ENCODE measurements around the gene TMEM217.

The TMEM217 gene

DNA sequence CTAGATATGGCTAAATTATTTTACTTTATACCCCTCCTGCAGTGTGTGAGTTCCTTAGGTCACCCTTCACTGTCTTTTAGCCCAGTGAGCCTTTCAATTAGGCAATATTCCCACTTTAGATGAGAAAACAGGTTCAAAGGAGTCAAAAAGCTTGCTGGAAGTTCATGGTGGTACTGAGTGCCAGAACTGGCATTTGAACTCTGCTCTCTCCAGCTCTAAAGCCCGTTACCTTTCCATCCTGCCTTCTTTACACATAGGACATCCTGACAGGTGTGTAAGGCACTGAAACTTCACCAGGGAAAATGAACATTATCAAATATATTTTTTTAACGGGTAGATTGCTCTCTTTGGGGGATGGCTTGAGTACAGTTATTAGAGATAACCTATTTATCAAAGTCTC lies 11.2 kb upstream of the TMEM217 start:
- H3K9me3 Mint-ChIP-seq: no peaks in the 10 kb centered on the region
- H3K27me3 Mint-ChIP-seq: no peaks in the 10 kb centered on the region
- H3K27ac Mint-ChIP-seq: no peak overlapping the region
- intact Hi-C loops (cut with micrococcal nuclease): no loop called here
- H3K36me3 Mint-ChIP-seq (ENCODE audit: low read depth): peaks cover 33% of the 10 kb centered on the region
- H3K4me3 Mint-ChIP-seq: no peak overlapping the region
- H3K4me1 Mint-ChIP-seq (ENCODE audit: low read depth): peaks cover 41% of the 10 kb centered on the region

DNA sequence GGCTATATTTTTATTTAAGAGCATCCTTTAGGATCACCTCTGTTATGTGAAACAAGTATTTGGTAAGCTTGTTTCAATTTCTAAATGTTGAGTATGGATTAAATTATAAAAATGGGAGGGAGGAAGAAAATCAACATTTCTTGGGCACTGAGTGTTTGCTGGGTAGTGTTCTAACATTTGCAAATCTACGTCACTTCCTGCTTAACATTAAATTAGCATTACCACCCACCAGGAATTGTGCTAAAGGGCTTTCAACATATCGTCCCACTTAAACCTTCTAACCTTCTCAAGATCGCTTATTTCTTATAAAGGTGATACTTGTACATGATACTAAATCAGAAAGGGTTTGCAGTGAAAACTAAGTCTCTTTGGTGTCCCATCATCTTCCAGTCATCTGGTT lies 7.9 kb upstream of the TMEM217 start:
- H3K9me3 Mint-ChIP-seq: no peaks in the 10 kb centered on the region
- H3K4me1 Mint-ChIP-seq (ENCODE audit: low read depth): peaks cover 28% of the 10 kb centered on the region
- H3K27me3 Mint-ChIP-seq: no peaks in the 10 kb centered on the region
- peaks cover 40% of the 10 kb centered on the region for H3K36me3 Mint-ChIP-seq (ENCODE audit: low read depth)
- no peak overlapping the region for H3K27ac Mint-ChIP-seq
- no peak overlapping the region for H3K4me3 Mint-ChIP-seq
- intact Hi-C loops (cut with micrococcal nuclease): no loop called here

DNA sequence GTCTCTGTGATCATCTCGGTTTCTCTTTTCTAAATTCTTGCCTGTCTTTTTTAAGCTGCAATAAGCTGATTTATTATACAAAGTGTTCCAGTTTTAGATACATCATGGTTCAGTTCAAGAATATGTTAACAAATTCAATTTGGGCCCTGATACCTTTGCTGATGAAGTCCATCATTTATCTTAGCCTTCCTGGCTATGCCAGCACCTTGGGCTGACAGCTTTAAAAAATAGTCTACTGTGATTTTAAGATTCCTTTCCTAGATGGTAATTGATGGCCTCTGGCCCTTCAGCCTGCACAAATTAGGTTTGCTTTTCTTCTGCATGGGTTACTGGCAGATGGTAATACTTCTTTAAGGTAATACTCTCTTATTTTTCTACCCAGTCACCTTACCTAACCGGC lies 7.1 kb upstream of the TMEM217 start:
- Mint-ChIP-seq H3K27me3 (no peaks in the 10 kb centered on the region), H3K36me3 (ENCODE audit: low read depth) (peaks cover 35% of the 10 kb centered on the region), H3K27ac (no peak overlapping the region), H3K9me3 (no peaks in the 10 kb centered on the region), H3K4me1 (ENCODE audit: low read depth) (peaks cover 23% of the 10 kb centered on the region), H3K4me3 (no peak overlapping the region)
- intact Hi-C loops (cut with micrococcal nuclease): no loop called here

DNA sequence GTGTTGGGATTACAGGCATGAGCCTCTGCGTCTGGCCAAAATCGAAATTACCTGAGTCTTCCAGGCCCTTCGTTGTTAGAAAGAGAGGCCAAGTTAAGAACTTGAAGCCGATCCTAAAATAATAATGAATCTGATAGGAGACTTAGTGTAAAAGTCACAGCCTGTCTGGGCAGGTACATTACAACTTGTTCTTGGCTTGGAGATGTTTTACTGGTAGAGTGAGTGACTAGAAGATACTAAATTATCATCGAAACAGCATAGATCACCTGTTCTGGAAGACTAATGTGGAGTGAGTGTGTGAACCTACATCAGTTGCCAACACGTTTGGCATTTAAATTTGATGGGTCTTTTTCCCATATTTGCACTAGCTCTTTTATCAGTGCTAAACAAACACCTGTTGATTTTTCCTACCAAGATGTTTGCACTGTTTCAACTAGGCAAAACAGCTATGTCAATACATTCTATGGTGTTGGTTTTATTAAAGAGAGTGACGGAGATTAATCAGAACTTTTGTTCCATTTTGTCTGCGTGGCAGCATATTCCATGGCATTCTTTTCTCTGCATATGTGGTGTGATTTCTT lies 4.6 kb upstream of the TMEM217 start:
- Mint-ChIP-seq H3K36me3 (ENCODE audit: low read depth) (peaks cover 26% of the 10 kb centered on the region), H3K27ac (no peak overlapping the region), H3K4me3 (no peak overlapping the region), H3K9me3 (no peaks in the 10 kb centered on the region), H3K27me3 (no peaks in the 10 kb centered on the region), H3K4me1 (ENCODE audit: low read depth) (peaks cover 37% of the 10 kb centered on the region)
- intact Hi-C loops (cut with micrococcal nuclease): no loop called here

DNA sequence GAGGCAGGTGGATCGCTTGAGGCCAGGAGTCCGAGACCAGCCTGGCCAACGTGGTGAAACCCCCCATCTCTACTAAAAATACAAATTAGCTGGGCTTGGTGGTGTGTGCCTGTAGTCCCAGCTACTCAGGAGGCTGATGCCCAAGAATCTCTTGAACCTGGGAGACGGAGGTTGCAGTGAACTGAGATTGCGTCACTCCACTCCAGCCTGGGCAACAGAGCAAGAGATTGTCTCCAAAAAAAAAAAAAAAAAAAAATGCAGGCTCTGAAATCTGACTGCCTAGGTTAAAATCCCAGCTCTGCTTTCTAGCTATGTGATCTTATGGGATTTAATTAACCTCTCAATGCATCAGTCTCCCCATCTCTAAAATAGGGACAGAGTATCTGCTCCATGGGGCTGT lies 3.3 kb upstream of the TMEM217 start:
- peaks cover 45% of the 10 kb centered on the region for H3K4me1 Mint-ChIP-seq (ENCODE audit: low read depth)
- H3K9me3 Mint-ChIP-seq: no peaks in the 10 kb centered on the region
- H3K27ac Mint-ChIP-seq: no peak overlapping the region
- no peak overlapping the region for H3K4me3 Mint-ChIP-seq
- H3K27me3 Mint-ChIP-seq: no peaks in the 10 kb centered on the region
- H3K36me3 Mint-ChIP-seq (ENCODE audit: low read depth): peaks cover 25% of the 10 kb centered on the region
- intact Hi-C loops (cut with micrococcal nuclease): no loop called here

DNA sequence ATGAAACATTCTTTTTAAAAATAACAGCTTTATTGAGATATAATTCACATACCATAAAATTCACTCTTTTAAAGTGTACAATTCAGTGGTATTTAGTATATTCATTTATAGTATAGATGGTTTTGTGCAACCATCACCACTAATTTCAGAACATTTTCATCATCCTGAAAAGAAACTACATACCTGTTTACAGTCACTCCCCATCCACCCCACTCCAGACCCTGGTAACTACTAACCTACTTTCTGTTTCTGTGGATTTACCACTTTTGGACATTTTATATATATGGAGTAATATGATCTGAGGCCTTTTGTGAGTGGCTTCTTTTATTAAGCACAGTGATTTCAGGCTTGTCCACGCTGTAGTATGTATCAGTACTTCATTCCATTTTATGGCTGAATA lies 2.5 kb upstream of the TMEM217 start:
- Mint-ChIP-seq H3K27ac (no peak overlapping the region), H3K9me3 (no peaks in the 10 kb centered on the region), H3K36me3 (ENCODE audit: low read depth) (peaks cover 25% of the 10 kb centered on the region), H3K27me3 (peaks cover 2% of the 10 kb centered on the region), H3K4me1 (ENCODE audit: low read depth) (peaks cover 45% of the 10 kb centered on the region), H3K4me3 (no peak overlapping the region)
- intact Hi-C loops (cut with micrococcal nuclease): no loop called here

DNA sequence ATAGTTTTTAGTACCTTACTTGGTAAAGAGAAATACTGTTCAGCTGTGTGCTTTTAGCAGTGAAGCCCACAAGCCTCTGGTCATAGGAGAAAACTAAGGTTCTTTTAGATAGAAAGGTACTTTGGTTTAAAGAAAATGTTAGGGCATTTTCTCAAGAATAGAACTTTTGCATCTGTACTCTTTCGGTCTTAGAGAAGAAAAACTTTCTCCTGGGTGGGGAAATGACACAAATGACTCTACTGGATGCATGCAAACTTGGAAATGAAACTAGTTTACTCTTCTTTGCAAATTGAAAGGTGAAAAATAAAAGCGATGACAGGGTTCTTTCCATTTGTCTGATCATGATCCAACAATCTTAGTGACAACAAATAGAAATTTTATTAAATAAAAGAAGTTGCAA lies 2.1 kb upstream of the TMEM217 start:
- Mint-ChIP-seq H3K27ac (no peak overlapping the region), H3K4me3 (no peak overlapping the region), H3K36me3 (ENCODE audit: low read depth) (peaks cover 25% of the 10 kb centered on the region), H3K27me3 (peaks cover 3% of the 10 kb centered on the region), H3K9me3 (no peaks in the 10 kb centered on the region), H3K4me1 (ENCODE audit: low read depth) (peaks cover 41% of the 10 kb centered on the region)
- intact Hi-C loops (cut with micrococcal nuclease): no loop called here

DNA sequence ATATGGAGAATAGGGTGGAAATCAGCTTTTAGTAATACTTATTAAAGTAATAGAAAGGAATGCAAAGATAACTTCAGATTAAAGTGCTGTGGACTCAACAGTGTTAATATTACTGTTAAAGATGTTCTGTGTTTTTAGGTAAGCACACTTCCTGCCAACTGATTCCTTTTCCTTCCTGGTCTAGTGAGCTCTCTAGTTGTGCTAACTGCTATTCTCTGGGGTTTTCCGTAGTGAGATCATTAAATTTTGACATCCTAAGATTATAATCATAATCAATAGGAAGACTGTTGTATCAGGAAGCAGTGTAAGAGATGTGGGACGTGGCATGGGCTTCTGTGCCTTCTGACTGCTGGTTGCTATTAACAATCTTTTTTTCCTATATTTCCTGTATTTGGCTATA lies 1.2 kb upstream of the TMEM217 start:
- intact Hi-C loops (cut with micrococcal nuclease): no loop called here
- H3K27ac Mint-ChIP-seq: no peak overlapping the region
- no peak overlapping the region for H3K4me3 Mint-ChIP-seq
- H3K4me1 Mint-ChIP-seq (ENCODE audit: low read depth): peaks cover 32% of the 10 kb centered on the region
- peaks cover 3% of the 10 kb centered on the region for H3K27me3 Mint-ChIP-seq
- no peaks in the 10 kb centered on the region for H3K9me3 Mint-ChIP-seq
- peaks cover 25% of the 10 kb centered on the region for H3K36me3 Mint-ChIP-seq (ENCODE audit: low read depth)

DNA sequence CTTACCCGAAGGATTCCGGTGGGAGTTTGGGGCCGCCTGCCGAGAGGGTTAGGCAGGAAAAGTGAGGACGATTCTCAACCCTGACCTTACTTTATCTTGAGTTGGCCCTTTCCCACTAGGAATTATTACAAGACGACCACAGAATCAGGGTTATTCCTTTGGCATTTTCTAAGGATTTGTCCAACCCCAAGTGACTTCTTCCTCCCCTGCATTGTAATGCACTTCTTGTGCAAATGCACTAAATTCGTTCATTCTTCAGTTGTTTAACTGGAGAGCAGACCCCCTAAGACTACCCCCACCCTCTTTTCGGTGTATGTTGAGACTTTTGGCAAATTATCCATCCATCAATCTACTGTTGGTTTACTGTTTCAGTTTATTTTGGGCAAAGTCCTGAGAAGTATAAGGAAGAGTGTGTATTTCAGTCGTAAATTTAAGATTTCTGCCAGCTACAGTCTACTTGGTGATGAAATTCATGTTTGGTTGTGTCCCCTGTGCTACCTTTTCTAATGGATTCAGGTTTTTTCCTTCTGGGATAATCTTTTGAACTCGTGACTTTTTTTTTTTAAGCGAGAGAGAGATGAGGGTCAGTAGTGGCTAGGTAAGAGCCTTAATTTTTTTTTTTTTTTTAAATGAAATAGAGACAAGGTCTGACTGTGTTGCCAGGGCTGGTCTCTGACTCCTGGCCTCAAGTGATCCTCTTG lies 611 bp upstream of the TMEM217 start:
- peak overlapping the region; percentile 96 for H3K27ac Mint-ChIP-seq
- peaks cover 34% of the 10 kb centered on the region for H3K4me1 Mint-ChIP-seq (ENCODE audit: low read depth)
- no peaks in the 10 kb centered on the region for H3K9me3 Mint-ChIP-seq
- peaks cover 3% of the 10 kb centered on the region for H3K27me3 Mint-ChIP-seq
- intact Hi-C loops (cut with micrococcal nuclease): no loop called here
- peaks cover 19% of the 10 kb centered on the region for H3K36me3 Mint-ChIP-seq (ENCODE audit: low read depth)
- peak overlapping the region; percentile 93 for H3K4me3 Mint-ChIP-seq

DNA sequence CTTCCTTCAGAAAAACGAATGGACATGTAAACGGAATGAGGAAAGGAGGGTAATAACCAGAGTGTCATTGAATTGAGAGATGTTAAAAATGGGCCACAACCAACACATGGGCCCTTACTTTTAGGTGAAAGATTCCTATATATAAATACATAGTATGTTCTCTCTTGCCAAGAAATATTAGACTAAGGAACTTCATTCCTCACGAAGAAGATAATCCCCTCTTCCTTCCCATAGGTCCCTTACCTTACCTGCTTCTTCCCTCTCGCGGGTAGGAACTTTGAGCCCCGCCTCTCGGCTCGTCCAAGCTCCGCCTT lies 667 bp downstream of the TMEM217 start:
- Mint-ChIP-seq H3K4me1 (ENCODE audit: low read depth) (peaks cover 38% of the 10 kb centered on the region), H3K27ac (peak overlapping the region; percentile 96), H3K36me3 (ENCODE audit: low read depth) (peaks cover 13% of the 10 kb centered on the region), H3K9me3 (no peaks in the 10 kb centered on the region), H3K4me3 (peak overlapping the region; percentile 93), H3K27me3 (peaks cover 3% of the 10 kb centered on the region)
- intact Hi-C loops (cut with micrococcal nuclease): loop anchor here (2.0 kb wide), 1 partner anchor 16 kb away; no protein-coding TSS in a partner anchor

DNA sequence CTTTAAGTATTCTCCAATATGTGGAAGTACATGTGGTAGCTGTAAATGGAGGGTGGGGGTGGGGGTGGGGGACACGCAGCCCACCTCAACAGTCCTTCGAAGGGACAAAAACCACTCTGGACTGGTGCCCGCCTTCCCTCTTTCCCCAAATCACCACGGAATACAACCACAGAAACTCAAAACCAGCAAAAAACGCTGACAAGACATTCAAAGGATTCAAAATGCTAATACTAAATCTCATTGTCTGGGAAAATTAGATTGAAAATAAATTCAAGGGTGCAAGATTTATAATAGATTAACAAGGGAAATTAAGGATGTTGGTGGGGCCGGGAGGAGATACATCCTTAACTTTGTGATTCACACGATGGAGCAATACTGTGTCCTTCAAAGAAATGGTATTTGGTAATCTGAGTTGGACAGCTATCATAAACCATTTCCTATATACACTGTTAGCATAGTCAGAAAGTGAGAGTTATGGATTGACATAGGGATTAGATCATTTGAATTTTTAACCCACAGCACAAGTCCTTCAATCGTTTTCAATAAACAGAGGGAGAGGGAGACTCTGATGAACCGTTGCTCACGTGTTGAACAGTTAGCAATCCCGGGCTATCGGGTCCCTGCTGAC lies 1.1 kb downstream of the TMEM217 start:
- H3K4me1 Mint-ChIP-seq (ENCODE audit: low read depth): peaks cover 38% of the 10 kb centered on the region
- peaks cover 11% of the 10 kb centered on the region for H3K36me3 Mint-ChIP-seq (ENCODE audit: low read depth)
- peaks cover 3% of the 10 kb centered on the region for H3K27me3 Mint-ChIP-seq
- H3K4me3 Mint-ChIP-seq: no peak overlapping the region
- no peaks in the 10 kb centered on the region for H3K9me3 Mint-ChIP-seq
- intact Hi-C loops (cut with micrococcal nuclease): loop anchor here (2.0 kb wide), 1 partner anchor 16 kb away; no protein-coding TSS in a partner anchor
- H3K27ac Mint-ChIP-seq: no peak overlapping the region

DNA sequence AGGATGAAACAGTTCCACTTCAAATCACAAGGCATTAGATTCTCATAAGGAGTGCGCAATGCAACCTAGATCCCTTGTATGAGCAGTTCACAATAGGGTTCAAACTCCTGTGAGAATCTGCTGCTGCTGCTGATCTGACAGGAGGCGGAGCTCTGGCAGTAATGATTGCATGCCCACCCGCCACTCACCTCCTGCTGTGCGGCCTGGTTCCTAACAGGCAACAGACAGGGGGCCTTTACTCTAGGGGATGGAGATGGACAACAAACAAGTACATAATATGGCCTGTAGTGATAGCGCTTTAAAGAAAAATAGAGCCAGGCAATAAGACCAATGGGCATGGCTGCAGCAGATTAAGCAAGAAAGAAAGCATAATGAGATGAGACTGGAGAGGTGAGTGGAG lies 3.1 kb downstream of the TMEM217 start:
- Mint-ChIP-seq H3K36me3 (ENCODE audit: low read depth) (peaks cover 7% of the 10 kb centered on the region), H3K27ac (no peak overlapping the region), H3K9me3 (no peaks in the 10 kb centered on the region), H3K4me1 (ENCODE audit: low read depth) (peaks cover 36% of the 10 kb centered on the region), H3K4me3 (no peak overlapping the region), H3K27me3 (peaks cover 3% of the 10 kb centered on the region)
- intact Hi-C loops (cut with micrococcal nuclease): no loop called here

DNA sequence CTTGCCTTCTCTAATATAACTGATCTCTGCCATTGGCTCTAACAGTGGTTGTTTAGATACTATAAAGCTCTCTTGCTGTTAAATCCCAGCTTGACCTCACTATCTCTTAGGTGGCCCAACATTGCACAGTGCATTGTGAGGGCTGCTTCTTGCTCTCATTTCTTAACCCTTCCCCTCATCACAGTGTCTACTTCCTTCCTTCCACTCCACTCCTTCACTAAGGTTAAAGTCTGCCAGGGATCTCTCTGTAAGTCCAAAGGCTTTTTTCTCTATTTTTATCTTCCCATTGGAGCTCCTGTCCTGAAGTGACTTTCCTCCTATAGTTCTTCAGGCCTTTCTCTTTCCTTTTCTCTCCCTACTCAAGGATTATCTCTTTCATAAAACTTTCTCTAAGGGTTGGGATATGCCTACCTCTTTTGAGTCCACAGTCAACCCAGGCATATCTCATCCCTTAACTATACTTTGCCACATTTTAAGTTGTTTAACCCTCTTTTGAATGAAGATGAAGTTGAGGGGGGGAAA lies 4.4 kb downstream of the TMEM217 start:
- Mint-ChIP-seq H3K36me3 (ENCODE audit: low read depth) (peaks cover 7% of the 10 kb centered on the region), H3K4me1 (ENCODE audit: low read depth) (peaks cover 24% of the 10 kb centered on the region), H3K27ac (no peak overlapping the region), H3K9me3 (no peaks in the 10 kb centered on the region), H3K27me3 (peaks cover 3% of the 10 kb centered on the region), H3K4me3 (no peak overlapping the region)
- intact Hi-C loops (cut with micrococcal nuclease): no loop called here

DNA sequence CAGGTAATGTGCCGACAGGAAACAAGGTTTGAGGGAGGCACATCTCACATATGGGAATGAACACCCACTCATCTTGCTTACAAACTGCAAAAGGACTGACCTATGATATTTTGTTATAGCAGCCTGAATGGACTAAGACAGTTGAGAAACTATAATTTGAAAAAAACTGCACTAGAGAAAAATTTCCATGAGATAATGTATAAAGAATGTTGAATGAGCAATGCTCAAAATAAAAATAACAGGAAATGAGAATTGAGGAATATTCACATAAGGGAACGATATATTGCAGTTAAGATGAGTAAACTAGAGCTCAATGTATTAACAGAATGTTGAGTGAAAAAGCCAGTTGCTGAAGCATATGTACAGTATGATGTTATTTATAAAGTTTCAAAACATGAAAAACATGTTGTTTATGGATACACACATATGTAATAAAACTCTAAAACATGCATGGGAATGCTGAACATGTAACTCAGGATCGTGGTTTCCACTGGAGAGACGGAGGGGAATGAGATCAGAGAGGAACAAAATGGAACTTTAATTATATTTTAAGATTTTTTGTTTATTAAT lies 6.6 kb downstream of the TMEM217 start:
- Mint-ChIP-seq H3K27ac (no peak overlapping the region), H3K4me1 (ENCODE audit: low read depth) (peaks cover 7% of the 10 kb centered on the region), H3K36me3 (ENCODE audit: low read depth) (no peaks in the 10 kb centered on the region), H3K27me3 (peaks cover 3% of the 10 kb centered on the region), H3K9me3 (no peaks in the 10 kb centered on the region), H3K4me3 (no peak overlapping the region)
- intact Hi-C loops (cut with micrococcal nuclease): no loop called here

All from dendritic cell treated with granulocyte-macrophage colony-stimulating factor and Interleukin-4, amounts not matched to agents 40 ng/mL and 50 ng/mL, for 4 days (primary cell).